HUDEP-2 (cell line): Measurements from ENCODE around the gene RHBDD1.

Experiments used
- DNase-seq, 76 experiments: peaks; one replicate each; lab custom pipeline; 2025; ENCODE audit not compliant: unreplicated experiment in 76 of 76; lab: John Stamatoyannopoulos, UW

The RHBDD1 gene

GRCh38 chr2:226882606-226883005 lies 46.8 kb downstream of the RHBDD1 start:
- no peak for DNase-seq

DNA sequence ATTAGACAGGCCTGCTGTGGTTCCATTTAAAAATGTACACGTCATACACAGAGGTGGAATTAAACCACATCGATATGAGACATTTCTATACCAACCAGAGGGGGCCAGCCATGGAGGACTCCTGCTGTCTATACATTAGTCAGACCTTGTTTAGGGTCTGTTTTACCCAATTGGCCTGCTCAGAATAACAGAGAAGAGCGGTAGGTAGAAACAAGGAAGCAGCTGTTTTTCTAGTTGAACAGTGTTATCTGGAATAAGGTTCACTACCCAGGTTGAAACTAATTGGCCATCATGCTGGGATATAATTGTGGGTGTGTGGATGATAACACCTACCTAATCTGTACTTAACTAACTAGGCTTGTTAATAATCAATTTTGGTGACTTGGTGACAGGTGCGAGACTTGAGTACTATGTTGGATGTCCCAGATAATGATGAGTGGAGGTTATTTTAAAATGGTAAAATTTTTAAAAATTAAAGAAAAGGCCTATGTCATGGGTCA lies 47.5 kb downstream of the RHBDD1 start:
- DNase-seq = no peak

- DNase-seq = no peak
Measured at GRCh38 chr2:226884166-226884565, 48.3 kb downstream of the RHBDD1 start.

GRCh38 chr2:226885769-226886435 lies 50.0 kb downstream of the RHBDD1 start:
- DNase-seq = no peak

DNA sequence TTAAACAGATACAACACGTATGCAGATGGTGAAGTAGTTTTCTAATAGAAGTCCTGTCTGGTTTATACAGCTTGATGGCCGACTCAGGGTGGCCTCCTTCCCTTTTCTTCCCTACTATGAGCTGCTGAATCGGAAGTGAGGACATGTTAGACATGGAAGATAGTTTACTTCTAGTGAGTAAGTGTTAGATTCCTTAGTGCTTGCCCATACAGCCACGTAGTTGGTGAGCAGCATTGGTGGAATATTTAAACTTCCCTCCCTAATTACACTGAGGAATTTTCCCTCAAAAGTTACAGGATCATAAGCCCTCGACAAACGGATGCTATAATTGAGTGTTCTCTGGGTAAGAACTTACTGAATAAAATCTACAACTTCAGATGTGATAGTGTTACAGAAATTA lies 52.1 kb downstream of the RHBDD1 start:
- no peak for DNase-seq

- no peak for DNase-seq
Measured at GRCh38 chr2:226888378-226888965, 52.6 kb downstream of the RHBDD1 start.

GRCh38 chr2:226888971-226889370 lies 53.1 kb downstream of the RHBDD1 start:
- DNase-seq = no peak

GRCh38 chr2:226890286-226890685 lies 54.4 kb downstream of the RHBDD1 start:
- no peak for DNase-seq

DNA sequence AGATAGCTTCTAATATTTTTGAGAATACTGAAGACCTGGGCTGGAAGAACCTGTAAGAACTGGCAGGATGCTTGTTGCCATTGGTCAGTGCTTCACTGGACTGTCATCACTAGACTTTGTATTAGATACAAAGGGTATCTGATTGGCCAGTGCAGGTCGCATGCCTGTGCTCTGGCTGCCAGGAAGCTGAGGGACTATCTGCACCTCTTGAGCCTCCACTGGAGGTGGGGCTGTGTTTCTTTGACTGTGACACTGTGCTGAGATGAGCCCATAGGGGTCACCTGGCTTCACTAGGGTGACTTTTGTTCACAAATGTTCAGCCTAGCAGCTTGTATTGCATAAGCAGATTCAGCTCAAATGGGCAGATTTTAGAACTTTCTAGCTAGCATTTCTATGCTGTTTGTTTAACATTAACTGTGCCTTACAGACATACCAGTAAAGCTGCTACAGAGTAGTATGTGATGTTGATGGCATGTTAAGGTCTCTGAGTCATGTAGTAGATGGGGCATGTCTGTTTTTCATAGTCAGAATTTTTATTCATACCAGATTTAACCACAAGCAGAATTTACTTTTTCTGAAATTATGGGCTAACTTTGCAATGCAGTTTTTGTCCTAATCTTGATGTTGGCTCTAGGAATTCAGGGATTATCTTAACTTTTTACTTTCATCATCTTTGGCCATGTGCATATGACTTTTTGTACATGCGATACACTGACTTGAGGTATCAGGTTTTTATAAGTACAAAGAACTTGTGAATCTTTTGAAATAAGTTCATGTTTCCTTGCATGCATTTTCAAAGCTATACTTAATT lies 56.1 kb downstream of the RHBDD1 start:
- no peak for DNase-seq

DNA sequence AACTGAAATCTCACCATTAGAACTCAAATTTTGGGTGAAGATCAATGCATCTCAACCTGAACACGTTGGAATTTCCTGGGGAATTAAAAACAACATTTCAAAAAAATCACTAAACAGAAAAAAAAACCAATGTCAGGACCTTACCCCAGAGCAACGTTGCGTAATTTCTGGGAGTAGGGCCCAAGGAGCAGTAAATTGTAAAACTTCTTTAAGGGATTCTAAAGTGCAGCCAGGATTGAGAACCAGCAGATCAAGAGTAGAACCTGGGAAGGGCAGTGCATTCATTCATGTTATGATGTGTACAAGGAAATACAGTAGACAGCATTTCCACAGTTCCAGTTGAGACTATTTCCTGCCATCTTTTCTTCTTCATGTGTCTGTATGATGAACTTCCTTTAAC lies 56.9 kb downstream of the RHBDD1 start:
- DNase-seq = no peak

DNA sequence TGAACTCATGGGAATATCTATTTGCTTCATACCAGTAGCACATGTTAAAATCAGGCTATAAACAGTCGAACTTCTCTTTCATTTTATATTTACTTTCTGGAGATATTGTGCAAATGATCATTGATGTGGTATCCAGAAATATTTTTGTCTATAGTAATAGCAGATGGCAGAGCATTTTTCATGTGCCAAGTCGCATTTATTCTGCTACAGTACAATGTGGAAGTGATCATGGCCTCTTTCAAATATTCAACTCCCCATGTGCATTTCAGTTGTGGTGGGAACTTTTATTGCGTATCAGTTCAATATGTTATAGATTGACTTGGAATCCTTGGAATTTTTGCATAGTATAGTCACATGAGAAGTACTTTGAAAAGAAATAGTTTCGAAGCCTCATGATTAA lies 57.4 kb downstream of the RHBDD1 start:
- DNase-seq = no peak

DNA sequence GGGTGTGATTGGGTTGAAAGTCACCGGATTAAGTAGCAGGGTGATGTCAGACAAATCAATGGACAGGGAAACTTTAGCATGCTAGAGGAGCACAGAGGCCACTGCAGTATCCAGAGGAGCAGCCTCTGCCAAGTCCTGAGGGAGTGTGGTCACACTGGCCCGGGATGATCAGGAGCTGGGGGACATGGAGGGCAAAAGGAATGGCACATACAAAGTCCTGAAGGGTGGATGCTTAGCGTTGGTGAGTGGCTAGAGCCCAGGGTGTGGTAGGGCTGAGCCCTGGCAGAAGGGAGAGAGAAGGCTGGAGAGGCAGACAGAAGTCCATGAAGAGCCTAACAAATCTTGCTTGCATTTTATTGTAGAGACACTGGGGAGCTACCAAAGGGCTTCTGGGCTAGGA lies 58.9 kb downstream of the RHBDD1 start:
- DNase-seq = no peak

DNA sequence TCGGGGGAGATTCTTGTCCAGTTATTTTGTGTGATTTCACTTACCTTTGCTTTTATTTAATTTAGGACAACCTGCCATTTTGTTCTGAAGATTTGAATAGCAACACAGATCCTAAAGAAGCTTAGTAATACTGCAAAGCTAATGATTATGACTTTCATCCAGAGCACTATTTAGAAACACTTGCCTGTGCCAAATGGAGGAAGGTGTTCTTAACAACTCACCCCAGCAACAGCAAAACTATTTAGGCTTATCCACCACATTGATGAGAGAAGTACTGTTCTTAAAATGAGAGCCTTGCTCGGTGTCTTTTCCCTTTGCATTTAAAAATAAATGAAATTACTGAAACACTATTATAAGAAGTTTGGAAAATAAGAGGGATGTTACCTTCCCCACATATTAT lies 59.7 kb downstream of the RHBDD1 start:
- DNase-seq = no peak

GRCh38 chr2:226898121-226898520 lies 62.3 kb downstream of the RHBDD1 start:
- DNase-seq = no peak

- no peak for DNase-seq
Measured at GRCh38 chr2:226898897-226899296, 63.0 kb downstream of the RHBDD1 start.

DNA sequence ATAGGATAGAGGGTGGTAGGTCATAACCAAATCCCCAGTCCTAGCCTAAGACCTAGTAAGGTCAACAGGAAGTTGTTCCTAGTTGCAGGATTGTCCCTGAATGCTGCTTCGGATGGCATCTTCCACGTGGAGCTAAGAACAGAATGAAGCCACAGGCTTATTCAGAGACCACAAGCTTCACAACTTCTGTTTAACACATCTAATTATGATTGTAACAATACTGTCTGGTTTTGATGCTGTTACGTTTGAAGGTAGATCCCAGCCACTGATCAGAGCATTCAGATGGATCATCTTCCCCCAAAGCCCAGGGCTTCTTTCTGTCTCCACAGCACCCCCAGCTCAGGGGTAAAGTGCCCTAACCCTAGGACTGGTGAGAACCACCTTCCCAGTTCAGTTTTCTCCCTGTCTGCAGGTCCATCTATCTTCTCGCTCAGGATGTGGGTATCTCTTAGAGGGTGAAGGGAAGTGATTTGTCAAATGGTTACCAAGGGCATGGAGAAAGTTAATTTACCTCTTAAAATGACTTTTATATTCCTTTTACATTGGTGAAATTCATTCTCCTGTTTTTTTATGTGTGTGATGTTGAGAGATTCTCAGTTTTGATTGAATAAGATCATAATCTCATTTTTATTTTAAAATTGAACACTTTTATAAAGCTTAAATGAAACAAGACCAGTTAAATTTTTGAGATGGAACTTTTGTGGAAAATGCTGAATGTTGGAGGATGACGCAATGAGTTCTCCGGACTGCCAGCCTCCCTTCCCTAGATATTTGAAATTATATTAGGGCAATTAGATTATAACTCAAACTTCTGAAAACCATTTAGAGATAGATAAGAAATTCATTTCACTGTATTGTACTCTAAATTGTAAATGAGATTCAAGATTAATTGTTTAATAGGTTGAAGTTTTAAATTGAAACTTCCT lies 66.5 kb downstream of the RHBDD1 start:
- DNase-seq = no peak

- DNase-seq = no peak
Measured at GRCh38 chr2:226903179-226903578, 67.3 kb downstream of the RHBDD1 start.

- DNase-seq = no peak
Measured at GRCh38 chr2:226904592-226904991, 68.7 kb downstream of the RHBDD1 start.

- no peak for DNase-seq
Measured at GRCh38 chr2:226905718-226906117, 69.9 kb downstream of the RHBDD1 start.

GRCh38 chr2:226906163-226906693 lies 70.4 kb downstream of the RHBDD1 start:
- no peak for DNase-seq
